ENCODE results near the gene KCTD1. TPM values are rescaled to one million over a fixed set of nuclear protein-coding genes. Genes with fewer than 3 reads are reported as not detected.

KCTD1 gene
- total RNA-seq, 2 donors from 2014 or later = 12.2 to 36.3 TPM

DNA sequence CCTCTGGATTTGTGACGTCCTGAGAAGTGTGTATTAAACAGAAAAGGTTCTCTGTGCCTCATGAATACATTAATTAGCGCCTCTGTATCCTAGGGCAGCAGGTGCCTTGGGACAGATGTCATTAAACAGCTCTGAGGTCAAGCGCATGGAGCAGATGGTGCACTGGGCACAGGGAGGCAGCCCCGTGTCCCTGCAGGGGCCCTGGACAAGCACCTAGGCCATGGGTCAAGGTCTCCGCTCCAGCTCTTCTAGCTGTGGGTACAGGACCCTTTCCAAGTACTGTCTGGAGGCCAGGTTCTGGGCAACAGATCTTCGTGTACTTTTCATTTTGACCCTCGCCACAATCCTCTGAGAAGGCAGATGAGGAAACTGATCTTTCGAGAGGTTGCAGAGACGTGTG lies 126.4 kb downstream of the KCTD1 start:
- Histone ChIP-seq H3K4me3 (no peak overlapping the region), H3K36me3 (replicated peaks in 1 of 2; ENCODE audit: insufficient read depth in 1 of 2, low read depth in 2 of 2) (no peaks in the 10 kb centered on the region), H3K4me1 (no peaks in the 10 kb centered on the region), H3K27me3 (no peaks in the 10 kb centered on the region), H3K27ac (no peak overlapping the region), H3K9me3 (no peaks in the 10 kb centered on the region)
- DNase-seq (no peak), ATAC-seq (no peak)
- TF ChIP-seq POLR2A (IDR thresholded peaks at IDR 0.05) = no peak
- TF ChIP-seq, protein P1, sequence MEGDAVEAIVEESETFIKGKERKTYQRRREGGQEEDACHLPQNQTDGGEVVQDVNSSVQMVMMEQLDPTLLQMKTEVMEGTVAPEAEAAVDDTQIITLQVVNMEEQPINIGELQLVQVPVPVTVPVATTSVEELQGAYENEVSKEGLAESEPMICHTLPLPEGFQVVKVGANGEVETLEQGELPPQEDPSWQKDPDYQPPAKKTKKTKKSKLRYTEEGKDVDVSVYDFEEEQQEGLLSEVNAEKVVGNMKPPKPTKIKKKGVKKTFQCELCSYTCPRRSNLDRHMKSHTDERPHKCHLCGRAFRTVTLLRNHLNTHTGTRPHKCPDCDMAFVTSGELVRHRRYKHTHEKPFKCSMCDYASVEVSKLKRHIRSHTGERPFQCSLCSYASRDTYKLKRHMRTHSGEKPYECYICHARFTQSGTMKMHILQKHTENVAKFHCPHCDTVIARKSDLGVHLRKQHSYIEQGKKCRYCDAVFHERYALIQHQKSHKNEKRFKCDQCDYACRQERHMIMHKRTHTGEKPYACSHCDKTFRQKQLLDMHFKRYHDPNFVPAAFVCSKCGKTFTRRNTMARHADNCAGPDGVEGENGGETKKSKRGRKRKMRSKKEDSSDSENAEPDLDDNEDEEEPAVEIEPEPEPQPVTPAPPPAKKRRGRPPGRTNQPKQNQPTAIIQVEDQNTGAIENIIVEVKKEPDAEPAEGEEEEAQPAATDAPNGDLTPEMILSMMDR (IDR thresholded peaks at IDR 0.05) = no peak
- WGBS, 2 donors = 76 to 77% methylated on average over 9 of the region's 9 CpGs
- intact Hi-C loops (cut with DNase I) = no loop called here

DNA sequence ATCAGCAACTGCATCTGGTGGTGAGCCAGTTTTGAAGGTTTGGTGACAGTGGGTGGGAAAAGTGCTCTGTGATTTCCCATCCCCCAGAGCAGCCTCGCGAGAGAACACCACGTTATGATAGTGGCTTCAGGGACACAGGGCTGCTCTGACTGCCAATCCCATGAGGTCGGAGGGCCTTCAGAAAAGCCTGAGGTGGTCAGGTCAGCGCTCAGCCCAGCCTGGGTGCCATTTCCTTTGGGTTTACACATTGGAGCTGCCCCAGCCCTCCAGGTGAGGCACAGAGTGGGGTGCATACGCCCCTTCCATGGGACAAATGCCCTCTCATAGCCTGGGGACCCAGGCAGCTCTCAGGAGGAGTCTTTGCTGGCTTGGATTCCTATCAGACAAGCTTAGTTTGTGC lies 126.8 kb downstream of the KCTD1 start:
- TF ChIP-seq, protein P1 (IDR thresholded peaks at IDR 0.05) = no peak
- TF ChIP-seq POLR2A (IDR thresholded peaks at IDR 0.05) = no peak
- no peaks in the 10 kb centered on the region for H3K4me1 ChIP-seq
- WGBS, 2 donors = 68 to 76% methylated on average over 5 to 6 of the region's 6 CpGs
- no peaks in the 10 kb centered on the region for H3K27me3 ChIP-seq
- no peak for DNase-seq
- no peaks in the 10 kb centered on the region for H3K9me3 ChIP-seq
- ATAC-seq = no peak
- H3K4me3 ChIP-seq = no peak overlapping the region
- H3K27ac ChIP-seq = no peak overlapping the region
- intact Hi-C loops (cut with DNase I) = no loop called here
- no peaks in the 10 kb centered on the region for H3K36me3 ChIP-seq (replicated peaks in 1 of 2; ENCODE audit: insufficient read depth in 1 of 2, low read depth in 2 of 2)

DNA sequence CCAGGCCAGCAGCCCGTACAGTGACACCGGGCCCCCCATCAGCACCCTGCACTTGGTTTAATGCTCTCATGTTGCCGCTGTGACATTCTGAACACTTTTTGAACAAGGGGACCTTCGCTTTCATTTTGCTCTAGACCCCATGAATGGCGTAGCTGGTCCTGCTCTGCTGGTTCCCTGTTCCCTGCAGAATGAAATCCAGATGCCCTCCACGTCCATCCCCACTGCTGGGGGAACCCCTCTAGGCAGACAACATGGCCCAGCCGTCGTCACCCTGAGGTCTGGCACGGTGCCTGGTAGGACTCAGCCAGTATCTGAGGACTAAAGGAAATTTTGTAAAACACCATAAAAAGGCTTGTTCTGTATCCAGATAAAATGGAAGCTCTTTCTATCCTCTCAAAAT lies 128.6 kb downstream of the KCTD1 start:
- Histone ChIP-seq H3K4me3 (no peak overlapping the region), H3K27me3 (no peaks in the 10 kb centered on the region), H3K4me1 (no peaks in the 10 kb centered on the region), H3K9me3 (no peaks in the 10 kb centered on the region), H3K36me3 (replicated peaks in 1 of 2; ENCODE audit: insufficient read depth in 1 of 2, low read depth in 2 of 2) (no peaks in the 10 kb centered on the region), H3K27ac (no peak overlapping the region)
- TF ChIP-seq, protein P1 (IDR thresholded peaks at IDR 0.05) = no peak
- TF ChIP-seq POLR2A (IDR thresholded peaks at IDR 0.05) = no peak
- WGBS, 2 donors = 78% methylated on average over 9 of the region's 9 CpGs
- intact Hi-C loops (cut with DNase I) = no loop called here
- DNase-seq (no peak), ATAC-seq (no peak)

DNA sequence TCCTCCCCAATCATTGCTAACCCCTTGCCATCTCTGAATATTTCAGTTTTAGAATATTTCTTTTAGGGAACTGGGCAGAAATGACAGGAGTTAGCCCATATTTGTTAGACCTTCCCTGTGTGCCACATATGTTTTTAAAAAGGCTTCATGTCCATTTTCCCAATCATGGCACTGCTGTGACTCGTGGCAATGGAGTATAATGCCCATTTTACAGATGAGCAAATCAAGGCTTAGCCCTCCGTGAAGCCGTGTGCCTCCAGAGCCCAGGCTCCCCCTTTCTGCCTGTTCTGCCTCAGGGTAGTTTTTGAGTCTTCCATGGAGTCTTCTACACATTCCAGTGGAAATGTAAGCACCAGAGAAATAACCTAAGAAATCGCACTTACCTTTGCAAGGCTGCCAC lies 130.1 kb downstream of the KCTD1 start:
- H3K36me3 ChIP-seq (replicated peaks in 1 of 2; ENCODE audit: insufficient read depth in 1 of 2, low read depth in 2 of 2) = no peaks in the 10 kb centered on the region
- intact Hi-C loops (cut with DNase I) = no loop called here
- WGBS, 2 donors = 83 to 89% methylated on average over 4 of the region's 4 CpGs

DNA sequence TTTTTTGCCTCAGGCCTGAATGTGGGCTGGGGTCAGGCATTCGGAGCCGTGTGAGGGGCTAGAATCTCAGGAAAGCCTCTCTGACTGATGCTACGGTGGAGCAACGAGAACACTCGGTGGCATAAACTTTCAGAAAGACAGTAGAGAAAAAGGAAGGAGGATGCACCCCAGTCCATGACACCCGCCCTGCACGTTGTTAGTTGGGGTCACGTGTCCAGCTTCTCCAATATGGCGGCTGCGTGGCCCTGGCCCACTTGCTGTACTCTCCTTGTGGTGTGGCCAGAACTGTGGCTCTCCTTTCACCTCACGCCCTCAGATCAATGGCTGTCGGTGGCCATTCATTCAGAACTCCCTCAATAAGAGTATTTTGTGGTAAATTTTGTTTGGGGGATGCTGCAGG lies 131.2 kb downstream of the KCTD1 start:
- no peaks in the 10 kb centered on the region for H3K9me3 ChIP-seq
- no peak overlapping the region for H3K27ac ChIP-seq
- H3K4me3 ChIP-seq = no peak overlapping the region
- no peaks in the 10 kb centered on the region for H3K4me1 ChIP-seq
- H3K36me3 ChIP-seq (replicated peaks in 1 of 2; ENCODE audit: insufficient read depth in 1 of 2, low read depth in 2 of 2) = no peaks in the 10 kb centered on the region
- DNase-seq (no peak), ATAC-seq (no peak)
- intact Hi-C loops (cut with DNase I) = no loop called here
- TF ChIP-seq, protein P1 (IDR thresholded peaks at IDR 0.05) = no peak
- TF ChIP-seq POLR2A (IDR thresholded peaks at IDR 0.05) = no peak
- WGBS, 2 donors = 88 to 94% methylated on average over 12 of the region's 12 CpGs
- H3K27me3 ChIP-seq = no peaks in the 10 kb centered on the region

More for the DNA sequence above, 130.1 kb downstream of the KCTD1 start:
- TF ChIP-seq, protein P1 (IDR thresholded peaks at IDR 0.05) = no peak
- TF ChIP-seq POLR2A (IDR thresholded peaks at IDR 0.05) = no peak
- Histone ChIP-seq H3K9me3 (no peaks in the 10 kb centered on the region), H3K4me3 (no peak overlapping the region), H3K4me1 (no peaks in the 10 kb centered on the region), H3K27me3 (no peaks in the 10 kb centered on the region), H3K27ac (no peak overlapping the region)
- DNase-seq (no peak), ATAC-seq (no peak)

Data from body of pancreas (tissue), 4 donors.